ES-I3 (cell line): ENCODE measurements around the gene PGRMC2.

Experiments used
- H3K36me3 ChIP-seq: 2 replicates; pipeline ENCODE4 v1.6.1; 2013; ENCODE audit warnings: mild to moderate bottlenecking, low read length, control low read depth, moderate library complexity; ENCODE audit not compliant: insufficient read depth
- H3K4me1 ChIP-seq: 2 replicates; pipeline ENCODE4 v1.6.1; 2013; ENCODE audit warnings: mild to moderate bottlenecking, control low read depth, low read length; ENCODE audit not compliant: insufficient read depth
- H3K9ac ChIP-seq: 2 replicates; pipeline ENCODE4 v1.6.1; 2013; ENCODE audit warnings: low read depth, mild to moderate bottlenecking, low read length, moderate library complexity
- H3K9me3 ChIP-seq: 2 replicates; pipeline ENCODE4 v1.6.1; 2013; ENCODE audit warnings: mild to moderate bottlenecking, low read length, moderate library complexity; ENCODE audit not compliant: control insufficient read depth, insufficient read depth

PGRMC2 gene

GRCh38 chr4:128309585-128309984 lies 22.0 kb upstream of the PGRMC2 start:
- H3K9ac ChIP-seq, result no peak overlapping the region
- no peaks in the 10 kb centered on the region for H3K9me3 ChIP-seq
- no peaks in the 10 kb centered on the region for H3K36me3 ChIP-seq
- H3K4me1 ChIP-seq, result peaks cover 6% of the 10 kb centered on the region; the same call in 1 of the 2 replicates

DNA sequence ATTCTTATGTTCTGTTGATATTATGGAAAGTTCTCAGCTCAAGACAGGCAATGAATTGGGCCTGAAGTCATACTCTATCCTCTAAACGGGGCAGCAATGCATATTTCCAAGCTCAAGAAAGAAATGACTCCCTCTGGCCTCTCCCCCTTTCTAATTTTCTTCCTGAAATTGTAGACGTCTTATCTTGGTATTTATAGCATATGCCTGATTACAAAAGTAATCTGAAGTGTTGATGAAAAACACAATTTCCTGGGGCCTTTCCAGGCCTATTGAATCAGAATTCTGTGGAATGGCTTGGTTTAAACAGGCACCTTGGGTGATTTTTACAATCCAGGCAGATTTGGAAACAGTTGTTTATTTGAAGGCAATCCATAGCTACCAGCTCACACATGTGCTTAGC lies 21.4 kb upstream of the PGRMC2 start:
- Histone ChIP-seq H3K36me3 (no peaks in the 10 kb centered on the region), H3K9ac (no peak overlapping the region), H3K4me1 (peaks cover 6% of the 10 kb centered on the region; the same call in 1 of the 2 replicates), H3K9me3 (no peaks in the 10 kb centered on the region)

GRCh38 chr4:128307123-128307571 lies 19.5 kb upstream of the PGRMC2 start:
- Histone ChIP-seq H3K9me3 (no peaks in the 10 kb centered on the region), H3K4me1 (peaks cover 6% of the 10 kb centered on the region; the same call in 1 of the 2 replicates), H3K36me3 (no peaks in the 10 kb centered on the region), H3K9ac (no peak overlapping the region)

GRCh38 chr4:128305942-128306341 lies 18.3 kb upstream of the PGRMC2 start:
- Histone ChIP-seq H3K9me3 (no peaks in the 10 kb centered on the region), H3K4me1 (peaks cover 6% of the 10 kb centered on the region; the same call in 1 of the 2 replicates), H3K9ac (no peak overlapping the region), H3K36me3 (no peaks in the 10 kb centered on the region)

- H3K4me1 ChIP-seq, result peaks cover 6% of the 10 kb centered on the region; the same call in 1 of the 2 replicates
Measured at GRCh38 chr4:128303986-128304385, 16.4 kb upstream of the PGRMC2 start.

DNA sequence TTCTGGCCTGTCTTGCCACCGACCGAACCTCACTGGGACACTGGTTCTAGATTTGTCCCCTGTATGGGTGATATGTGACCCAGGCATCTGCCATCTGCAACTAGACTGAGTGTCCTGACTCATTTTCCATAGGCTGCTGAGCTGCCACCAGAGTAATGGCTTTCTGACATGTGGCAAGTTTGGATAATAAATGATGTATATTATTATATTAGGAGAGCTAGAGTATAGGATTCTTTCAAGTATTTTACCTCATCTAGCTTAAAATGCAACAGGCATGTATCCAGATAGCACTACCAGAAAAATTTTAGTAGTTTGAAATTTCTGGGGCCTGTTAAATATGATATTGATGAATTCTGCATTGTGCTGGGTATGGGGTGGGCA lies 15.8 kb upstream of the PGRMC2 start:
- Histone ChIP-seq H3K36me3 (no peaks in the 10 kb centered on the region), H3K9me3 (no peaks in the 10 kb centered on the region), H3K4me1 (peaks cover 6% of the 10 kb centered on the region; the same call in 1 of the 2 replicates), H3K9ac (no peak overlapping the region)

More at GRCh38 chr4:128303986-128304385, 16.4 kb upstream of the PGRMC2 start:
- H3K9me3 ChIP-seq, result no peaks in the 10 kb centered on the region
- no peak overlapping the region for H3K9ac ChIP-seq
- no peaks in the 10 kb centered on the region for H3K36me3 ChIP-seq

DNA sequence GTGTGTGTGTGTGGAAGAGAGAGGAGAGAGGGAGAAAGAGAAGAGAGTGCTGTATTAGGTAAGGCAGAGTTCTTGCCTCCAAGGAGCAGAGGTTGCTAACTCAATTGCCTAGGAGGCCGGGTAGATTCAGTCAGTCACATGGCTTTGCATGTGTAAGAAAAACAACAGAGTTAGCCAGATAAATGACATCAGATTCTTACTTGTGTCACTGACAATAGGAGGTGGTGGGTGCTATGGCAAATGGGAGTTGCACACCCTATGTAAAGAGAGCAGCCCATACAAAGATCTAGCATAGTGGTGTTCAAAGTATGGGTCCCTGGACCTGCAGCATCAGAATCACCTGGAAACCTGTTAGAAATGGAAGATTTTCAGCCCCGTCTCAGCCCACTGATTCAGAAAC lies 14.4 kb upstream of the PGRMC2 start:
- Histone ChIP-seq H3K9ac (no peak overlapping the region), H3K4me1 (peaks cover 6% of the 10 kb centered on the region; the same call in 1 of the 2 replicates), H3K9me3 (no peaks in the 10 kb centered on the region), H3K36me3 (no peaks in the 10 kb centered on the region)

DNA sequence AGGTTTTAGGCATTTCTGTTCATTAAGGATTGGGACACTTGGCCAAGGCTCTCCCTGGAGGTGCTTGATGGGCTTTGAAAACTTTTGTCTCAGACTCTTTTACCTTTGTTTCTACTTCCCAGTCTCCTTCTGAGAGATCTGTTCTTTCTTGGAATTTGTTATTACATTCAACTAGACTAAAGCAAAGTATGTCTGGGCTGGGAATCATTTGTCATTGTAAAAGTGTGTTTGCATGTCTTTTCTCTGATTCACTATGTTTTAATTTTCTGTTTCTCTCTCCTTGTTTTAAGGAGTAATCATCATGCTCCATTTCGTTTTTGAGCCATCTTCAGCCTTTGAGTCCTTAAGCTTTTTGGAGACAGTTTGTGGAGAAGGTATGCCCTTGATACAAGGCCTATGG lies 12.2 kb upstream of the PGRMC2 start:
- Histone ChIP-seq H3K4me1 (no peaks in the 10 kb centered on the region), H3K9me3 (no peaks in the 10 kb centered on the region), H3K9ac (no peak overlapping the region), H3K36me3 (no peaks in the 10 kb centered on the region)

DNA sequence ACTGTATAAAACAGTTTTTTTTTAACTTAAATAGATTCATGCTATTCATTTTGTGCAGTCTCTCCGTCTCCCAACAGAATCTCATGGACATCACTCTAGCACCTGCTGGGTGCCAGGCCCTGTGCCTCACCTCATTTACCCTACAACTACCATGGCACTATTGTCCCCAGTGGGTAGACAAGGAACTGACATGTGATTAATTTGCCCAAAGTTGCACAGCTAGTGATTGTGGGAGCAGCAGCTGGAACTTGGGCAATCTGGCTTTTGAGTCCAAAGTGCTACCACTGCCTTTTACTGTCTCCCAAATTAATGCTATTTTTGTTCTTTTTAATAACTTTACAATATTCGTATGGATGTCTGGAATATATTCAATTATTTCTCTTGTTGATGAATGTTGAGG lies 11.2 kb upstream of the PGRMC2 start:
- Histone ChIP-seq H3K36me3 (no peaks in the 10 kb centered on the region), H3K9me3 (no peaks in the 10 kb centered on the region), H3K9ac (no peak overlapping the region), H3K4me1 (no peaks in the 10 kb centered on the region)

GRCh38 chr4:128298146-128298758 lies 10.6 kb upstream of the PGRMC2 start:
- H3K4me1 ChIP-seq, result no peaks in the 10 kb centered on the region
- no peak overlapping the region for H3K9ac ChIP-seq
- H3K9me3 ChIP-seq, result no peaks in the 10 kb centered on the region
- no peaks in the 10 kb centered on the region for H3K36me3 ChIP-seq

DNA sequence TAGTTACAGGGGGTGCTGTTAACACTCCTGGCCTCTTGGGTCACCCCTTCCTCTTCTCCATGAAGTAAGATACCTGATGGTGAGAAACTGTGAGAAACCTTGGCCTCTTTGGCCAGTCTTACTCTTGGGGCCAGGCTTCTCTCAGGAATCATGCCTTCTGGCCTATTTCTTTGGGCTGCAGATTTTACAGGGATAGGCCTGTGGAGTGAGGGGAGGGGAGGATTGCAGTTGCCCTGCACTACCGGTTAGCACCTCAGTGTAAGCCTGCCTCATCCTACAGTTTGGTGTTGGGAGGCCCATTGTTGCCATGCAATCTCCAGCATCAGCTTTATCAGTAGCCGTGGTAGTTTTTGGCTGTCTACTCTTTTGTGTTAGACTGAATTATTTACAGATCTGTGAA lies 7.6 kb upstream of the PGRMC2 start:
- Histone ChIP-seq H3K9me3 (no peaks in the 10 kb centered on the region), H3K4me1 (no peaks in the 10 kb centered on the region), H3K9ac (no peak overlapping the region), H3K36me3 (no peaks in the 10 kb centered on the region)

DNA sequence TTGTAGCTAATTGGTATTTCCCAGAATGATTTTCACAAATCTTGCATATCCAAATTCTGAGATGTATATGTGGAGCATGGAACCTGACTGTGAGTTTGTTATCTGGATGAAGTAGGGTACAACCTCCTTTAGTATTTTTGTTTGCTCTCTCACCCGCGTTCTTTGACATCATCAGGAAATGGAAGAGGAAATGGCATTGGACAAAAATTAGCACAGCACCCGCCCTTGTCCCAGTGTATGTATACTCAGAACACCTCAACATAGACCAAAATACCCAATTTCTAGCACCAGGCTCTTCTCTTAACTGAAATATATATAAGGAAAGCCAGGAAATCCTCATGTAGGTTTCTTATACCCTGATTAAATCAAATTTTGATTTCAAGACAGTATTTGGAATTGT lies 6.9 kb upstream of the PGRMC2 start:
- H3K9me3 ChIP-seq, result no peaks in the 10 kb centered on the region
- H3K4me1 ChIP-seq, result peaks cover 2% of the 10 kb centered on the region; the same call in 1 of the 2 replicates
- no peak overlapping the region for H3K9ac ChIP-seq
- no peaks in the 10 kb centered on the region for H3K36me3 ChIP-seq

- Histone ChIP-seq H3K9ac (no peak overlapping the region), H3K36me3 (no peaks in the 10 kb centered on the region), H3K4me1 (peaks cover 5% of the 10 kb centered on the region; the same call in 1 of the 2 replicates), H3K9me3 (no peaks in the 10 kb centered on the region)
Measured at GRCh38 chr4:128292349-128292748, 4.7 kb upstream of the PGRMC2 start.

DNA sequence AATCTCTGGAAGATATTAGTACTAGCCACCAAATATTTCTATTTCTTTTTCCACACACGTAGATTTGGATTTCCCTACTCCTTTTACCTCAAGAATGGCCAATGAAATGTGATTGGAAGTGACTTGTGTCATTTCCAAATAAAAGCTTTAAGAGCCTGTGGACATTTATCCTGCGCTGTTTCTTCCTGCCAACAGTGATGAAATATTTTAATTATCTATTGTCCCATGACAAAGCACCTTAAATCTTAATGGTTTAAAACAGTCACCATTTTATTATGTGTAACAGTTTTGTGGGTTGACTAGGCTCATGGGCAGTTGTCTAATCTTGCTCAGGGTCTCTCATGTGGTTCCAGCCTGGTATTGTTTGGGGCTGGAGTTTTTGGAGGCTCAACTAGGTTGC lies 3.5 kb upstream of the PGRMC2 start:
- no peaks in the 10 kb centered on the region for H3K9me3 ChIP-seq
- no peak overlapping the region for H3K9ac ChIP-seq
- no peaks in the 10 kb centered on the region for H3K36me3 ChIP-seq
- H3K4me1 ChIP-seq, result peaks cover 5% of the 10 kb centered on the region; the same call in 1 of the 2 replicates

DNA sequence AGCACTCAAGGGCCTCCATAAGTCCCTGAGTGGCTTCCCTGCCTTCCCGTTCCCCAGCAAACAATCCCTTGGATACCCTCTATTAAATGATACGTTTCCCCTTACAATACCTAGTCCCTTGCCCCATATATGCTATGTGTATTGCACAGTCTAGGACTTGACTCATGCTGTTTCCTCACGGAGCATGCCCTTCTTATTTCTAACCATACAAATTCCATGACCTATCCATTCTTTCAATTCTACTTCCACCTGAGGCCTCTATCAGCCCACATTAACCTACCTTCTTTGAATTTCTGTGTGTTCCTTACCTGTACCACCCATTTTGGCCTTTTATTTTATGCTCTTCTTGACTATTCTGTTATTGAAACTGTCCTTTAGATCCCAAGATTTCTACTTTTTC lies 2.9 kb upstream of the PGRMC2 start:
- H3K9me3 ChIP-seq, result no peaks in the 10 kb centered on the region
- no peak overlapping the region for H3K9ac ChIP-seq
- H3K36me3 ChIP-seq, result no peaks in the 10 kb centered on the region
- H3K4me1 ChIP-seq, result peaks cover 5% of the 10 kb centered on the region; the same call in 1 of the 2 replicates
